ENCODE data around the gene TMEM8B. TPM values are rescaled to one million over a fixed set of nuclear protein-coding genes. Genes with fewer than 3 reads are reported as not detected.

The TMEM8B gene
- total RNA-seq, 2 experiments from 2014 or later, result 5.9 to 6.0 TPM

- intact Hi-C loops (cut with micrococcal nuclease), result no loop called here
- Mint-ChIP-seq H3K4me1 (ENCODE audit: low read depth) (peaks cover 25% of the 10 kb centered on the region), H3K9me3 (no peaks in the 10 kb centered on the region), H3K36me3 (no peaks in the 10 kb centered on the region), H3K4me3 (no peak overlapping the region), H3K27me3 (no peaks in the 10 kb centered on the region), H3K27ac (no peak overlapping the region)
- ChIA-PET POLR2A (no interaction called here), CTCF (interaction anchor here (0.8 to 1.0 kb wide), 2 partner anchors 21 to 40 kb away, joined by 3 read pairs; no protein-coding TSS in a partner anchor)
- DNase-seq, result peak; percentile 35
These were observed 85.3 kb downstream of the TMEM8B start for GRCh38 chr9:35914301-35914807.

Other genes starting within 250 kb of the TMEM8B start
- 10 to 100 TPM; 31.0 to 34.7 TPM for gene TESK1, start 224.0 kb upstream of the TMEM8B start, total RNA-seq
- gene CD72, start 210.8 kb upstream of the TMEM8B start, total RNA-seq, result 1 to 10 TPM; 9.4 to 9.8 TPM
- 10 to 100 TPM; 74.6 to 75.8 TPM for gene SIT1, start 178.3 kb upstream of the TMEM8B start, total RNA-seq
- gene RMRP, start 171.2 kb upstream of the TMEM8B start, total RNA-seq, result over 10,000 TPM; 10,694 to 13,592 TPM
- 10 to 100 TPM; 15.0 to 15.7 TPM for gene CCDC107, start 170.9 kb upstream of the TMEM8B start, total RNA-seq
- gene ARHGEF39, start 164.0 kb upstream of the TMEM8B start, total RNA-seq, result 10 to 100 TPM; 28.1 to 28.2 TPM
- gene CA9, start 155.3 kb upstream of the TMEM8B start, total RNA-seq, result 1 to 10 TPM in 1 of 2 experiments, under 1 TPM in 1; 0.90 to 1.6 TPM
- gene TPM2, start 139.3 kb upstream of the TMEM8B start, total RNA-seq, result 1 to 10 TPM; 3.9 to 5.3 TPM
- 100 to 1,000 TPM; 285 to 287 TPM for gene TLN1, start 97.0 kb upstream of the TMEM8B start, total RNA-seq
- gene CREB3, start 96.6 kb upstream of the TMEM8B start, total RNA-seq, result 10 to 100 TPM; 27.7 to 29.9 TPM
- 10 to 100 TPM; 30.4 to 30.7 TPM for gene GBA2, start 80.0 kb upstream of the TMEM8B start, total RNA-seq
- 10 to 100 TPM; 17.4 to 18.0 TPM for gene RGP1, start 79.9 kb upstream of the TMEM8B start, total RNA-seq
- not detected for gene MSMP, start 75.0 kb upstream of the TMEM8B start, total RNA-seq
- gene NPR2, start 37.6 kb upstream of the TMEM8B start, total RNA-seq, result 1 to 10 TPM; 8.9 to 9.6 TPM
- 1 to 10 TPM; 1.1 to 1.4 TPM for gene SPAG8, start 17.0 kb upstream of the TMEM8B start, total RNA-seq
- gene HINT2, start 14.2 kb upstream of the TMEM8B start, total RNA-seq, result 10 to 100 TPM; 67.8 to 72.6 TPM
- gene FAM221B, start 496 bp upstream of the TMEM8B start, total RNA-seq, result not detected
- gene OR13J1, start 41.2 kb downstream of the TMEM8B start, total RNA-seq, result not detected
- gene HRCT1, start 77.0 kb downstream of the TMEM8B start, total RNA-seq, result not detected
- not detected for gene SPAAR, start 80.3 kb downstream of the TMEM8B start, total RNA-seq
- gene OR2S2, start 128.9 kb downstream of the TMEM8B start, total RNA-seq, result not detected
- gene RECK, start 207.7 kb downstream of the TMEM8B start, total RNA-seq, result 1 to 10 TPM; 6.1 to 7.2 TPM

Data from activated CD4-positive, alpha-beta memory T cell treated with anti-CD3 and anti-CD28 coated beads for 36 hours (primary cell).